ENCODE results near the gene ZFAND3. TPM values are rescaled to one million over a fixed set of nuclear protein-coding genes. Genes with fewer than 3 reads are reported as not detected.

The ZFAND3 gene
- total RNA-seq, 1 experiment from 2014 or later: 47.2 TPM

- H3K36me3 ChIP-seq (ENCODE audit: control insufficient read depth in 1 of 2, insufficient read depth in 2 of 2, low read length in 2 of 2): no peaks in the 10 kb centered on the region
- H2AFZ ChIP-seq (ENCODE audit: low read depth, low read length, poor library complexity, severe bottlenecking): no peak overlapping the region
- H3K4me2 ChIP-seq (ENCODE audit: low read length): no peak overlapping the region
- DNase-seq (ENCODE audit: low read depth, low spot score) (no peak), ATAC-seq (no peak)
- ChIA-PET CTCF (no interaction called here), POLR2A (no interaction called here), RAD21 (ENCODE audit: low non-redundant PET in 1 of 2, low total read pairs in 2 of 2, uncharacterized antibody in 2 of 2, unreplicated experiment in 2 of 2) (no interaction called here)
- H3K9me3 ChIP-seq (ENCODE audit: control insufficient read depth in 1 of 2, insufficient read depth in 1 of 2, low read depth in 1 of 2, low read length in 2 of 2): no peaks in the 10 kb centered on the region
- H4K20me1 ChIP-seq (ENCODE audit: insufficient read depth): no peaks in the 10 kb centered on the region
- H3K9me2 ChIP-seq (ENCODE audit: insufficient read depth): no peaks in the 10 kb centered on the region
- TF ChIP-seq ZNF274 (IDR thresholded peaks at IDR 0.05; ENCODE audit: low read depth, low read length): no peak
- TF ChIP-seq JUND (IDR thresholded peaks at IDR 0.05): no peak
- no peak for TF ChIP-seq CEBPB (IDR thresholded peaks at IDR 0.05; ENCODE audit: low read depth)
- no peak for TF ChIP-seq ATF3 (IDR thresholded peaks at IDR 0.05)
- TF ChIP-seq EZH2phosphoT487 (IDR thresholded peaks at IDR 0.05; ENCODE audit: borderline replicate concordance): no peak
- no peak for TF ChIP-seq EZH2 (IDR thresholded peaks at IDR 0.05)
- no peak for TF ChIP-seq SP1 (IDR thresholded peaks at IDR 0.05; ENCODE audit: low read depth)
- TF ChIP-seq CTCF (IDR thresholded peaks at IDR 0.05 in 2 of 3, conservative IDR thresholded peaks at IDR 0.05 in 1 of 3; ENCODE audit: borderline replicate concordance in 1 of 3, insufficient read depth in 1 of 3, low read depth in 2 of 3, low read length in 2 of 3): no peak
- BruUV-seq (replicated peaks): no TSS peak
- no peaks in the 10 kb centered on the region for H3K27me3 ChIP-seq (ENCODE audit: insufficient read depth, low read length)
- intact Hi-C loops (cut with micrococcal nuclease): no loop called here
- H3K79me2 ChIP-seq (ENCODE audit: insufficient read depth, low read length): peaks cover 41% of the 10 kb centered on the region
- no peak overlapping the region for H3K27ac ChIP-seq (ENCODE audit: low read depth, low read length)
- no peaks in the 10 kb centered on the region for H3K4me1 ChIP-seq (ENCODE audit: control insufficient read depth in 1 of 2, insufficient read depth in 2 of 2, low read length in 2 of 2)
- H3K9ac ChIP-seq (ENCODE audit: low read length): no peak overlapping the region
- no peak overlapping the region for H3K4me3 ChIP-seq (replicated peaks in 1 of 2; ENCODE audit: low read depth in 1 of 2, low read length in 2 of 2)
These were observed 108.7 kb downstream of the ZFAND3 start for GRCh38 chr6:37928217-37928616.
